HCEC 1CT (cell line): ENCODE data around the gene SLC22A13.
"Not testable (repeated sequence)": the region's sequence is repeated elsewhere in the genome, so short reads cannot be mapped to it uniquely, and the experiment has no call there.

Experiments used
- DNase-seq: peaks from one replicate; pipeline ENCODE4 v3.0.0-alpha.2; 2017

Gene SLC22A13

GRCh38 chr3:38264779-38265178 lies 833 bp upstream of the SLC22A13 start:
- DNase-seq = no peak

GRCh38 chr3:38266810-38267209 lies 1.2 kb downstream of the SLC22A13 start:
- no peak for DNase-seq

GRCh38 chr3:38267662-38268061 lies 2.0 kb downstream of the SLC22A13 start:
- DNase-seq = no peak

- DNase-seq = no peak
These were observed 2.5 kb downstream of the SLC22A13 start for GRCh38 chr3:38268087-38268486.

GRCh38 chr3:38268522-38268921 lies 2.9 kb downstream of the SLC22A13 start:
- DNase-seq = no peak

GRCh38 chr3:38270606-38271005 lies 5.0 kb downstream of the SLC22A13 start:
- no peak for DNase-seq

- DNase-seq = no peak
These were observed 5.9 kb downstream of the SLC22A13 start for GRCh38 chr3:38271553-38271952.

GRCh38 chr3:38274864-38275649 lies 9.4 kb downstream of the SLC22A13 start:
- no peak for DNase-seq

GRCh38 chr3:38275658-38276057 lies 10.0 kb downstream of the SLC22A13 start:
- no peak for DNase-seq

GRCh38 chr3:38276081-38276916 lies 10.7 kb downstream of the SLC22A13 start:
- no peak for DNase-seq

GRCh38 chr3:38276917-38277630 lies 11.5 kb downstream of the SLC22A13 start:
- DNase-seq = no peak

GRCh38 chr3:38278841-38279240 lies 13.2 kb downstream of the SLC22A13 start:
- no peak for DNase-seq

GRCh38 chr3:38281895-38282686 lies 16.5 kb downstream of the SLC22A13 start, which contains the start of gene SLC22A14:
TSS of gene SLC22A14 (plus strand) at chr3:38282294. CDS start at chr3:38306027, 23,733 bp downstream.
- DNase-seq = no peak

GRCh38 chr3:38283810-38284755 lies 18.5 kb downstream of the SLC22A13 start:
- peak; percentile 23 for DNase-seq

GRCh38 chr3:38284756-38285150 lies 19.1 kb downstream of the SLC22A13 start:
- DNase-seq = no peak

GRCh38 chr3:38289286-38290217 lies 23.9 kb downstream of the SLC22A13 start:
- DNase-seq = not testable (repeated sequence)

- not testable (repeated sequence) for DNase-seq
These were observed 31.4 kb downstream of the SLC22A13 start for GRCh38 chr3:38297053-38297452.

- DNase-seq = no peak
These were observed 31.9 kb downstream of the SLC22A13 start for GRCh38 chr3:38297537-38297936.

- peak; percentile 30 for DNase-seq
These were observed 32.5 kb downstream of the SLC22A13 start for GRCh38 chr3:38297947-38298711.
